Measurements from ENCODE around the gene PM20D2. TPM values are rescaled to one million over a fixed set of nuclear protein-coding genes. Genes with fewer than 3 reads are reported as not detected.

PM20D2 gene
- total and polyA plus RNA-seq, 2 of the 8 experiments (the other 6 are each of a cell fraction or from before 2014, with no cell fraction given): 2.7 to 7.6 TPM

- TF ChIP-seq EP300 (IDR thresholded peaks at IDR 0.05; ENCODE audit: borderline replicate concordance in 1 of 2, low read depth in 2 of 2, low read length in 2 of 2) (no peak), USF2 (IDR thresholded peaks at IDR 0.05; ENCODE audit: low read length) (no peak), BRCA1 (IDR thresholded peaks at IDR 0.05; ENCODE audit: low read depth, low read length) (no peak), CBX8 (IDR thresholded peaks at IDR 0.05; ENCODE audit: borderline replicate concordance, low read depth, low read length) (no peak), TEAD4 (IDR thresholded peaks at IDR 0.05; ENCODE audit: low read depth, low read length) (no peak)
Observed at GRCh38 chr6:89120371-89120770, 25.5 kb upstream of the PM20D2 start (continued).

Data from H1 (cell line).